Fibroblast of the aortic adventitia (primary cell): ENCODE data around the gene TMEM266. TPM values are rescaled to one million over a fixed set of nuclear protein-coding genes. Genes with fewer than 3 reads are reported as not detected.

Experiments
- DNase-seq: peaks from one replicate; pipeline ENCODE4 v3.0.0-alpha.2; 2010; ENCODE audit warnings: low read depth
- H3K4me3 ChIP-seq: 2 replicates; pipeline ENCODE4 v1.5.1; 2011; ENCODE audit warnings: low read depth, mild to moderate bottlenecking, control low read depth, low read length, moderate library complexity
- total RNA-seq: library from RNA; depleted of rRNA; stranded (reverse); fragments of >200 nt; gene quantifications from 2 replicates; pipeline ENCODE4 v1.2.3, GENCODE V29; 2012; ENCODE audit warnings: low replicate concordance
- TF ChIP-seq, protein P1 (sequence below): IDR thresholded peaks from 2 replicates; pipeline ENCODE4 v1.5.1; 2011; ENCODE audit warnings: mild to moderate bottlenecking, low read length, control low read depth, inconsistent platforms; ENCODE audit not compliant: insufficient read depth

Gene TMEM266
- total RNA-seq, 1 donor, result 0.09 TPM

- TF ChIP-seq, protein P1, sequence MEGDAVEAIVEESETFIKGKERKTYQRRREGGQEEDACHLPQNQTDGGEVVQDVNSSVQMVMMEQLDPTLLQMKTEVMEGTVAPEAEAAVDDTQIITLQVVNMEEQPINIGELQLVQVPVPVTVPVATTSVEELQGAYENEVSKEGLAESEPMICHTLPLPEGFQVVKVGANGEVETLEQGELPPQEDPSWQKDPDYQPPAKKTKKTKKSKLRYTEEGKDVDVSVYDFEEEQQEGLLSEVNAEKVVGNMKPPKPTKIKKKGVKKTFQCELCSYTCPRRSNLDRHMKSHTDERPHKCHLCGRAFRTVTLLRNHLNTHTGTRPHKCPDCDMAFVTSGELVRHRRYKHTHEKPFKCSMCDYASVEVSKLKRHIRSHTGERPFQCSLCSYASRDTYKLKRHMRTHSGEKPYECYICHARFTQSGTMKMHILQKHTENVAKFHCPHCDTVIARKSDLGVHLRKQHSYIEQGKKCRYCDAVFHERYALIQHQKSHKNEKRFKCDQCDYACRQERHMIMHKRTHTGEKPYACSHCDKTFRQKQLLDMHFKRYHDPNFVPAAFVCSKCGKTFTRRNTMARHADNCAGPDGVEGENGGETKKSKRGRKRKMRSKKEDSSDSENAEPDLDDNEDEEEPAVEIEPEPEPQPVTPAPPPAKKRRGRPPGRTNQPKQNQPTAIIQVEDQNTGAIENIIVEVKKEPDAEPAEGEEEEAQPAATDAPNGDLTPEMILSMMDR, result no peak
- no peak overlapping the region for H3K4me3 ChIP-seq
- no peak for DNase-seq
Observed at GRCh38 chr15:76065793-76066192, 6.0 kb downstream of the TMEM266 start.

GRCh38 chr15:76070192-76070591, 10.4 kb downstream of the TMEM266 start:
- DNase-seq, result no peak
- no peak overlapping the region for H3K4me3 ChIP-seq
- TF ChIP-seq, protein P1, result no peak

- DNase-seq, result no peak
- no peak overlapping the region for H3K4me3 ChIP-seq
- TF ChIP-seq, protein P1, result no peak
Observed at GRCh38 chr15:76070921-76071635, 11.3 kb downstream of the TMEM266 start.

DNA sequence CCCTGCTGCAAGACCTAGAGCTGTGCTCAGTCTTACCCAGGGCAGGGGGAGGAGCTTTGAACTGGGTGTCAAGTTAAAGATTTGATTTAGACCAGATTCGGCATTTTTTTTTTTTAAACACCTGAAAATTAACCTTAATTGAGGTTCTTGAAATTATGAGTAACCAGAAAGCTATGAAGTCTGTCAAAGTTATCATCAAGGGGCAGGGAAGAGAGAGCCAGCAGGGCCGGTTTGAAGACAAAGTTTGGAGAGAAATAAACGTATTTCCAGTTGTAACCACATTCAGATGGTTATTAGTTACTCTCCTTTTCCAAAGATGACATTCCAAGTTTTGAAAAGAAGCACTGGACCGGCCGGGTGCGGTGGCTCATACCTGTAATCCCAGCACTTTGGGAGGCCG, 12.0 kb downstream of the TMEM266 start:
- H3K4me3 ChIP-seq, result no peak overlapping the region
- TF ChIP-seq, protein P1, result no peak
- no peak for DNase-seq

- no peak overlapping the region for H3K4me3 ChIP-seq
- TF ChIP-seq, protein P1, result no peak
- DNase-seq, result no peak
Observed at GRCh38 chr15:76073554-76073953, 13.8 kb downstream of the TMEM266 start.

- no peak for DNase-seq
- TF ChIP-seq, protein P1, result no peak
- H3K4me3 ChIP-seq, result no peak overlapping the region
Observed at GRCh38 chr15:76075046-76075445, 15.3 kb downstream of the TMEM266 start.

DNA sequence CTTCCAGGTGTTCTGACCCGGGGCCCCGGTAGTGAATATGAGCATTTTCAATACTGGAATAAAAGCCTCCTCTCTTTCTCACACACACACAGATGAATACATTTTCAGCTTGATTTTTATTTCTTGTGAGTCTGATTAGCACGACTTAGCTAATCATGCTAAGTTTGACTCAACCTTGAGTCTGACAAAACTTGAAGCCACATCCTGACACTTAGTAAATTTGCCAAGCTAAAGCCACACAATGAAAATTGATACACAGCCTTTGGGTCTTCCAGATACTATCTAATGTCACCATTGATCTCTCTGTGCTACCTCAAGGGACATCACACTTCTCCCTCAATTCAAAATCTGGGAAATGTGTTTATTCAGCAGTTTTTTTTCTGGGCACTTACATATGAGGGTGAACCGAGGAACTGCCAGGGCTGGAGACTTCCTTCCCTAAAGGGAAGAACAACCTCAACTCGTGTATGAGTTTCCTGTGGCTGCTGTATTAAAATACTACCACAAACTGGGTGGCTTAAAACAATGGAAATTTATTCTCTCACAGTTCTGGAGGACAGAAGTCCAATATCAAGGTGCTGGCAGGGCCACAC, 18.6 kb downstream of the TMEM266 start:
- H3K4me3 ChIP-seq, result no peak overlapping the region
- TF ChIP-seq, protein P1, result no peak

More for the DNA sequence above, 18.6 kb downstream of the TMEM266 start:
- DNase-seq, result no peak
